ENCODE results near the gene RFX3.

RFX3 gene

DNA sequence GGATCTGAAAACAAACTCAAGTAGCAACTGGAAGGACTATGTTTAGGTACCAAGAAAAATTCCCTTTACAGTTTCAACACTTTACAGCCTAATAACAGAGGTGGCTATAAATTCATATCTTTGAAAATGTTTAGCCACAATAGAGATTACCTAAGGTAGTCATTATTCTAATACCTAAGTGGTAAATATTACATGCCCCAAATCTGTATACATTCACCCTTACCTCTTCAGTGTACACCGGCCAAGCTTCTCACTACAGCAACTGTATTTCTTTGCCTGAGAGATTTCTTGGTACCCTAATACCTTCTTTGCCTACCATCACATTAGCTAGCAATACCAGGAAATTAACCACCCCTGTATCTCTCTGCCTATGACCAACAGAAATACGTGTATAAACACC lies 154.0 kb downstream of the RFX3 start:
- TF ChIP-seq SPI1 (IDR thresholded peaks at IDR 0.05; ENCODE audit: borderline replicate concordance, low read depth) (no peak), CTCF (IDR thresholded peaks at IDR 0.05; ENCODE audit: insufficient read depth, low read length) (no peak), GABPA (IDR thresholded peaks at IDR 0.05; ENCODE audit: low read depth) (no peak)

GRCh38 chr9:3370715-3371114 lies 155.1 kb downstream of the RFX3 start:
- Histone ChIP-seq H3K27me3 (ENCODE audit: insufficient read depth, poor library complexity, severe bottlenecking) (no peaks in the 10 kb centered on the region), H3K4me3 (replicated peaks; ENCODE audit: insufficient read depth, low read length) (no peak overlapping the region), H3K27ac (replicated peaks) (no peak overlapping the region)
- no peak for DNase-seq (ENCODE audit: low read depth in 1 of 2, low spot score in 1 of 2)
- TF ChIP-seq REST (IDR thresholded peaks at IDR 0.05; ENCODE audit: insufficient replicate concordance, low read depth) (no peak), CTCF (IDR thresholded peaks at IDR 0.05; ENCODE audit: insufficient read depth, low read length) (no peak), SPI1 (IDR thresholded peaks at IDR 0.05; ENCODE audit: borderline replicate concordance, low read depth) (no peak), POLR2AphosphoS5 (IDR thresholded peaks at IDR 0.05; ENCODE audit: low read depth) (no peak), GABPA (IDR thresholded peaks at IDR 0.05; ENCODE audit: low read depth) (no peak)

More for the DNA sequence above, 154.0 kb downstream of the RFX3 start:
- no peak overlapping the region for H3K4me3 ChIP-seq (replicated peaks; ENCODE audit: insufficient read depth, low read length)
- DNase-seq (ENCODE audit: low read depth in 1 of 2, low spot score in 1 of 2): no peak
- no peak overlapping the region for H3K27ac ChIP-seq (replicated peaks)
- no peaks in the 10 kb centered on the region for H3K27me3 ChIP-seq (ENCODE audit: insufficient read depth, poor library complexity, severe bottlenecking)

DNA sequence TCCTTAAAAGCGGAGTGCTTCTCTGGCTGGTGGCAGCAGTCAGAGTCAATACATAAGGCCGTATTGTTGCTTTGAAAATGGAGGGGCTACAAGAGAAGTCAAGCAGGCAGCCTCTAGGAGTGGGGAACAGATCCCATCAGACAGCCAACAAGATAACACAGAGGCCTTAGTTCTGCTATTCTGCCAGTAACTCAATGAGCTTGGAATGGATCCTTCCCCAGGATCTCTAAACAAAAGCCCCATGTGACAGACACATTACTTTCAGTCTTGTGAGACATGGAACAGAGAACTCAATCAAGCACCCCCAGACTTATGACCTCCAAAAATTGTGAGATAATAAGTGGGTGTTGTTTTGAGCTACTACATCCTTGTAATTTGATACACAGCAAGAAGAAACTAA lies 158.6 kb downstream of the RFX3 start:
- Histone ChIP-seq H3K27me3 (ENCODE audit: insufficient read depth, poor library complexity, severe bottlenecking) (no peaks in the 10 kb centered on the region), H3K4me3 (replicated peaks; ENCODE audit: insufficient read depth, low read length) (no peak overlapping the region), H3K27ac (replicated peaks) (no peak overlapping the region)
- TF ChIP-seq GABPA (IDR thresholded peaks at IDR 0.05; ENCODE audit: low read depth) (no peak), POLR2AphosphoS5 (IDR thresholded peaks at IDR 0.05; ENCODE audit: low read depth) (no peak), REST (IDR thresholded peaks at IDR 0.05; ENCODE audit: insufficient replicate concordance, low read depth) (no peak), SPI1 (IDR thresholded peaks at IDR 0.05; ENCODE audit: borderline replicate concordance, low read depth) (no peak), CTCF (IDR thresholded peaks at IDR 0.05; ENCODE audit: insufficient read depth, low read length) (no peak)
- no peak for DNase-seq (ENCODE audit: low read depth in 1 of 2, low spot score in 1 of 2)

GRCh38 chr9:3361689-3362392 lies 164.0 kb downstream of the RFX3 start:
- TF ChIP-seq CTCF (IDR thresholded peaks at IDR 0.05; ENCODE audit: insufficient read depth, low read length) (no peak), GABPA (IDR thresholded peaks at IDR 0.05; ENCODE audit: low read depth) (no peak), POLR2AphosphoS5 (IDR thresholded peaks at IDR 0.05; ENCODE audit: low read depth) (no peak), REST (IDR thresholded peaks at IDR 0.05; ENCODE audit: insufficient replicate concordance, low read depth) (no peak), SPI1 (IDR thresholded peaks at IDR 0.05; ENCODE audit: borderline replicate concordance, low read depth) (no peak)
- H3K4me3 ChIP-seq (replicated peaks; ENCODE audit: insufficient read depth, low read length): no peak overlapping the region

More at GRCh38 chr9:3361689-3362392, 164.0 kb downstream of the RFX3 start:
- DNase-seq (ENCODE audit: low read depth in 1 of 2, low spot score in 1 of 2): no peak
- no peaks in the 10 kb centered on the region for H3K27me3 ChIP-seq (ENCODE audit: insufficient read depth, poor library complexity, severe bottlenecking)
- no peak overlapping the region for H3K27ac ChIP-seq (replicated peaks)

Data from HL-60 (cell line).